ENCODE measurements around the gene CORIN.

DNA sequence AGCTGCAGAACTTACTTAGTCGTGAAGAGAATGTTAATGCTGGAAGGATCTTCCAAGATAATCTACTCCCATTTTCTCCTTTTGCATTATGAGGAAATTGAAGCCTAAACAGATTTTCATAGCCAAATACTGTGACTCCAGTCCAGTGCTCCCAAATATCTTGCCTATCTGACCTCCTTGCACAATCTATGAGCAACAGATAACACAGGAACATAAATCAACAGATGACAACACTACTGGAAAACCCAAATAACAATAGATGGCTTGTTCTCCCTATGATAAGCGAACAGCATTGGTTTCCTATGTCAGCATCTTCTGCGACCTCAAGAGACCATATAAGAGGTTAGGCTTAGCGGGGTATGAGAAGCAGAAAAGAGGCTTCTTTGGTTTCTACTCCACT, 88.0 kb downstream of the CORIN start:
- no peak for TF ChIP-seq CTCF (conservative IDR thresholded peaks at IDR 0.05; ENCODE audit: low read depth, low read length)
- TF ChIP-seq EZH2 (IDR thresholded peaks at IDR 0.05; ENCODE audit: borderline replicate concordance, low read depth, low read length, poor library complexity, severe bottlenecking): no peak

All from A673 (cell line).